ENCODE data around the gene ERGIC2. TPM values are rescaled to one million over a fixed set of nuclear protein-coding genes. Genes with fewer than 3 reads are reported as not detected.

ERGIC2 gene
- total RNA-seq, 1 experiment from 2014 or later = 69.8 TPM

DNA sequence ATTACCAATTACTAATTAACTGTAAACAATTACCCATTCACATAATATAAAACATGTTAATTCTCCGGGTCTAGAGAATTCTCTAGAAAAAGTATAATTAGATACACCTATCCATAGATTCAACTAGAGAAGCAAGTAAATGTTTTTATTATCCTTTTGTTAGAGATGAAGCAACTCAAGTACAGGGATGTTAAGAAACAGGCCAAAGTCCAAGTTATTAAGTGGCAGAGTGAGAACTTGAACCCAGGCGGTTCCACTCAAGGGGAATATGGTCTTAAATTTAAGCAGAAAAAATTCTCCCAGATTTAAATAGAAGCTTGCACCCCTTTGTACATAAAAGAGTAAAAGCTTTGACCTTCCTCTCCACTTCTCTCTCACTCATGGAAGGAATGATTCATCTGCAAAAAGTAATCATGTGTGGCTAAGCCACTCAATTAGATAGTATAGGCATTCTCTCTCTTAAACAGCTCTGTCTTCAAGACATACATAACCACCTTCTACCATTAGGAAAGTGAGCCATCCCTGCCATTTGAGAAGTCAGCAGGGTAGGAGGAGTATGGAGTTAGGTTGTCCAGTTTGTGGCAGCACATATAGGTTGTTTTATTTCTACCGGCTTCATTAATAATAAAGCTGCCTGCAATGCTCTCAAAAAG is 34.1 kb downstream of the ERGIC2 start:
- Histone ChIP-seq H3K23ac (ENCODE audit: insufficient read length, low read depth, low read length) (no peak overlapping the region), H2AK5ac (ENCODE audit: insufficient read length, low read length) (no peak overlapping the region), H3K56ac (ENCODE audit: insufficient read length, low read depth, low read length) (no peak overlapping the region), H3K27ac (ENCODE audit: insufficient read length, low read depth, low read length) (no peak overlapping the region), H4K20me1 (ENCODE audit: control insufficient read depth, insufficient read depth, insufficient read length) (no peaks in the 10 kb centered on the region), H3T11ph (ENCODE audit: low read length) (no peak overlapping the region), H2AFZ (ENCODE audit: low read length) (no peak overlapping the region), H4K5ac (ENCODE audit: insufficient read length, low read depth, low read length) (no peak overlapping the region), H2BK15ac (ENCODE audit: low read depth, low read length) (no peak overlapping the region), H3K4ac (ENCODE audit: low read depth, low read length) (no peak overlapping the region), H3K27me3 (ENCODE audit: insufficient read depth, low read length) (no peaks in the 10 kb centered on the region), H4K91ac (ENCODE audit: insufficient read length, low read depth, low read length) (no peak overlapping the region), H3K9me3 (ENCODE audit: control insufficient read depth, low read depth, low read length) (no peaks in the 10 kb centered on the region), H2BK12ac (ENCODE audit: insufficient read length, low read depth, low read length) (no peak overlapping the region), H4K8ac (replicated peaks; ENCODE audit: insufficient read length, low read depth, low read length) (no peak overlapping the region), H2BK20ac (ENCODE audit: low read depth, low read length, poor library complexity, severe bottlenecking) (no peak overlapping the region), H3K9ac (ENCODE audit: extremely low read depth, insufficient read length, low read length) (no peak overlapping the region), H3K4me2 (ENCODE audit: insufficient read depth, insufficient read length, low read length) (no peak overlapping the region), H3K18ac (ENCODE audit: insufficient read length, low read depth, low read length) (no peak overlapping the region), H3K4me1 (ENCODE audit: insufficient read depth, low read length) (no peaks in the 10 kb centered on the region), H3K79me2 (ENCODE audit: insufficient read depth, low read length) (no peaks in the 10 kb centered on the region), H3K79me1 (ENCODE audit: insufficient read depth, low read depth, low read length, poor library complexity, severe bottlenecking) (no peaks in the 10 kb centered on the region), H2BK120ac (ENCODE audit: low read depth, low read length, poor library complexity, severe bottlenecking) (no peak overlapping the region), H3K14ac (ENCODE audit: insufficient read depth, low read length) (no peak overlapping the region), H3K23me2 (ENCODE audit: insufficient read length, low read depth, low read length, poor library complexity, severe bottlenecking) (no peaks in the 10 kb centered on the region), H2BK5ac (ENCODE audit: insufficient read length, low read length) (no peak overlapping the region)
- Mint-ChIP-seq H3K9me3 (no peaks in the 10 kb centered on the region), H3K27me3 (ENCODE audit: low read depth) (no peaks in the 10 kb centered on the region), H3K27ac (no peak overlapping the region), H3K4me1 (no peaks in the 10 kb centered on the region), H3K4me3 (no peak overlapping the region), H3K36me3 (ENCODE audit: insufficient read depth in 1 of 3, low read depth in 3 of 3) (peaks cover 2 to 39% (median 26%) of the 10 kb centered on the region in 3 experiments; a peak in 6 of 7 replicates)
- DNase-seq = no peak
- no CpG with 5 or more reads among the region's 3 CpGs for WGBS (ENCODE audit: extremely low coverage, insufficient read length, low lambda C conversion rate)
- TF ChIP-seq, protein P1, sequence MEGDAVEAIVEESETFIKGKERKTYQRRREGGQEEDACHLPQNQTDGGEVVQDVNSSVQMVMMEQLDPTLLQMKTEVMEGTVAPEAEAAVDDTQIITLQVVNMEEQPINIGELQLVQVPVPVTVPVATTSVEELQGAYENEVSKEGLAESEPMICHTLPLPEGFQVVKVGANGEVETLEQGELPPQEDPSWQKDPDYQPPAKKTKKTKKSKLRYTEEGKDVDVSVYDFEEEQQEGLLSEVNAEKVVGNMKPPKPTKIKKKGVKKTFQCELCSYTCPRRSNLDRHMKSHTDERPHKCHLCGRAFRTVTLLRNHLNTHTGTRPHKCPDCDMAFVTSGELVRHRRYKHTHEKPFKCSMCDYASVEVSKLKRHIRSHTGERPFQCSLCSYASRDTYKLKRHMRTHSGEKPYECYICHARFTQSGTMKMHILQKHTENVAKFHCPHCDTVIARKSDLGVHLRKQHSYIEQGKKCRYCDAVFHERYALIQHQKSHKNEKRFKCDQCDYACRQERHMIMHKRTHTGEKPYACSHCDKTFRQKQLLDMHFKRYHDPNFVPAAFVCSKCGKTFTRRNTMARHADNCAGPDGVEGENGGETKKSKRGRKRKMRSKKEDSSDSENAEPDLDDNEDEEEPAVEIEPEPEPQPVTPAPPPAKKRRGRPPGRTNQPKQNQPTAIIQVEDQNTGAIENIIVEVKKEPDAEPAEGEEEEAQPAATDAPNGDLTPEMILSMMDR (conservative IDR thresholded peaks at IDR 0.05) = no peak
